HG03066 (cell line): ENCODE results near the gene KCTD14.

ENCODE experiments used
- ATAC-seq: cut with Tn5 transposase; IDR thresholded peaks from one replicate; pipeline ENCODE4 v1.9.1; 2021; ENCODE audit warnings: low read depth; ENCODE audit not compliant: unreplicated experiment

The KCTD14 gene

GRCh38 chr11:77967121-77967520 lies 56.0 kb downstream of the KCTD14 start:
- no peak for ATAC-seq

GRCh38 chr11:77966338-77966737 lies 56.7 kb downstream of the KCTD14 start:
- no peak for ATAC-seq
